AG04449 (cell line): Measurements from ENCODE around the gene PSMD14.

ENCODE experiments used
- CTCF ChIA-PET: fragments of 350-600 bp; formaldehyde crosslinking; extraction: SDS; loops from one replicate; lab custom pipeline; 2021; ENCODE audit warnings: antibody characterized with exemption; lab: Yijun Ruan, JAX
- POLR2A ChIA-PET: fragments of 400-600, 350-600 bp; formaldehyde crosslinking; extraction: SDS; loops from one replicate; lab custom pipeline; 2020; ENCODE audit warnings: antibody characterized with exemption, inconsistent platforms; lab: Yijun Ruan, JAX
- DNase-seq: peaks from one replicate; pipeline ENCODE4 v3.0.0-alpha.2; 2010; ENCODE audit warnings: low read depth, low spot score
- H3K4me3 ChIP-seq: 2 replicates; pipeline ENCODE4 v1.5.1; 2011; ENCODE audit warnings: low read depth, mild to moderate bottlenecking, control low read depth, low read length
- CTCF ChIP-seq: IDR thresholded peaks from one replicate; pipeline ENCODE4 v1.5.1; 2011; ENCODE audit warnings: mild to moderate bottlenecking, moderate library complexity, low read length, control low read depth, inconsistent platforms; ENCODE audit not compliant: insufficient read depth; ENCODE audit errors: missing control alignments

Gene PSMD14

DNA sequence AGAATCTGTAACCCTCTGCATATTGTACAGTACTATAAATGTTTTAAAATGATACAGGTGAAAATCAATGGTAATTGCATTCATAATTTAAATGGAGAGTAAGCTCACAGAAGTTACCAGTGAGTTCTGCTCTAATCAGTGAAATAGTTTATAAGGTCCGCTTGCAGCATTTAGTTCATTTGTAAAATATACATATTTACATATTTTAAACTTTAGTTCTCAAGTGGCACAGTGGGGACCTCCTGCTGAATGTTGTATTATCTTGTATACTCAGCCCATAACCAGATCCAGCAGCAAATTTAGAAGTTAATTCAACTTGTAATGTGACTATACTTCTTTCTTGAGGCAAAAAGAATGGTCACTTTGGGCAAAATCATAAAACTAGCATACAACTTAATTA, 66.2 kb downstream of the PSMD14 start:
- H3K4me3 ChIP-seq: no peak overlapping the region
- CTCF ChIA-PET: interaction anchor here (1.2 kb wide), 1 partner anchor 19 kb away, joined by 3 read pairs; no protein-coding TSS in a partner anchor
- no peak for DNase-seq
- no peak for TF ChIP-seq CTCF
- POLR2A ChIA-PET: no interaction called here

- H3K4me3 ChIP-seq: no peak overlapping the region
- DNase-seq: no peak
- POLR2A ChIA-PET: no interaction called here
- CTCF ChIA-PET: no interaction called here
- no peak for TF ChIP-seq CTCF
Measured at GRCh38 chr2:161379740-161380139, 71.5 kb downstream of the PSMD14 start.

- ChIA-PET CTCF (interaction anchor here (0.8 to 1.3 kb wide), 3 partner anchors 11 to 131 kb away, joined by 3 read pairs; no protein-coding TSS in a partner anchor), POLR2A (no interaction called here)
- TF ChIP-seq CTCF: no peak
- no peak overlapping the region for H3K4me3 ChIP-seq
- DNase-seq: no peak
Measured at GRCh38 chr2:161381546-161381945, 73.3 kb downstream of the PSMD14 start.

DNA sequence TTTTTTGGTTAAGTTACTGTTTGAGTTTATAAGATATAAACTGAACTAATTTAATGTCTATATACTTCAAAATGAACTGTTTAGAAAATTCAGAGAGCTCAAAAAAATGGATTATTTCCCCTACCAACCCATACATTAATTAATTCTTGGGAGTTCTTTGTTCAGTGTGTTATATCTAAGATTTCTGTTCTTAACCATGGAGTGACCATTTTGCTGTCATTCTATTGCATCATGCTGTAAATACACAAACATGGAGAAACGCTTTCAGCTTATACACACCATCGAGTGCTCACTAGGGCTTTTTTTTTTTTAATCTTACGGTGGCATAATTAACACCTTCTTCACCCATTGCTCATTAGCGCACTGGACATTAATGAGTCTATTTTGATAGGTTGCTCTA, 74.5 kb downstream of the PSMD14 start:
- ChIA-PET CTCF (interaction anchor here (1.2 kb wide), 1 partner anchor 28 kb away, joined by 3 read pairs; no protein-coding TSS in a partner anchor), POLR2A (no interaction called here)
- no peak overlapping the region for H3K4me3 ChIP-seq
- TF ChIP-seq CTCF: no peak
- DNase-seq: no peak

DNA sequence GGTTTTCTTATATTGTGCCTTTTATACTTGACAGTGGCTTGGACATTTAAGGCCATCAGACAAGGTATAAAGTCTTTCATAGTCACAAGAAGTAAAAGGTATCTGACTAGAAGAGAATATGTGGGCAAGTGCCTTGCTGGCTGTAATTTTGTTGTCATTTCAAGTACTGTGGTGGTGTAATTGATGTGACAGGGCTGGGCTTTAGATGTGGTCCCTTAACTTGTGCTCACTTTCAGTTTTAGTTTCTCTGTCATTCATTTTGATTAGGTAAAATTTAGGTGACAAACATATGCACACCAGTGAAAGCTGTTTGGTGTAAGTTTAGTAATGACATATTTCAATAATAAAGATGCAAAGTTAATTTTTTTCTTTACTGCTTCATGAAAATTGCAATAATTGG, 76.6 kb downstream of the PSMD14 start:
- ChIA-PET POLR2A (no interaction called here), CTCF (no interaction called here)
- DNase-seq: no peak
- TF ChIP-seq CTCF: no peak
- no peak overlapping the region for H3K4me3 ChIP-seq

- CTCF ChIA-PET: no interaction called here
- H3K4me3 ChIP-seq: no peak overlapping the region
- DNase-seq: no peak
- TF ChIP-seq CTCF: no peak
- POLR2A ChIA-PET: no interaction called here
Measured at GRCh38 chr2:161386228-161386824, 78.1 kb downstream of the PSMD14 start.
